Left ventricle myocardium inferior (tissue), 1 donor: ENCODE data around the gene INHBB. TPM values are rescaled to one million over a fixed set of nuclear protein-coding genes. Genes with fewer than 3 reads are reported as not detected.
A peak's percentile ranks its signal among the peaks of the same experiment; 100 is the strongest.

Experiments used
- DNase-seq: peaks from one replicate; pipeline ENCODE4 v3.0.0-alpha.2; 2020
- H3K27ac ChIP-seq: fragments of 200-600 bp; replicated peaks from 2 replicates; pipeline ENCODE4 v1.8.0; 2021
- H3K27me3 ChIP-seq: fragments of 200-600 bp; 2 replicates; pipeline ENCODE4 v1.8.0; 2021; ENCODE audit warnings: low read depth
- H3K36me3 ChIP-seq: fragments of 200-600 bp; 2 replicates; pipeline ENCODE4 v1.8.0; 2021
- H3K4me1 ChIP-seq: fragments of 200-600 bp; 2 replicates; pipeline ENCODE4 v1.8.0; 2021
- H3K4me3 ChIP-seq: fragments of 200-600 bp; 2 replicates; pipeline ENCODE4 v1.8.0; 2021; ENCODE audit warnings: mild to moderate bottlenecking, moderate library complexity
- H3K9me3 ChIP-seq: fragments of 200-600 bp; replicated peaks from 2 replicates; pipeline ENCODE4 v1.8.0; 2021
- intact Hi-C: fragments of 100-400 bp; cut with micrococcal nuclease; formaldehyde crosslinking; loops from one replicate; pipeline ENCODE4 v1.11.0; 2022
- total RNA-seq: library from RNA; stranded (reverse); fragmentation: NEBNext Ultra II Directional; extraction: Animal tissue kit (Norgen Biotek cat#: 25700); gene quantifications from one replicate; pipeline ENCODE4 v1.2.1, GENCODE V29; 2021
- TF ChIP-seq, protein P1 (sequence below): fragments of 200-600 bp; IDR thresholded peaks from 2 replicates; pipeline ENCODE4 v1.8.0; 2021; ENCODE audit warnings: antibody characterized with exemption, mild to moderate bottlenecking, borderline replicate concordance
- donor health status: DM: no; HTN: yes; CAD: no; lungs with severe emphysema.

The INHBB gene
- total RNA-seq, 1 donor from 2014 or later: 3.2 TPM

DNA sequence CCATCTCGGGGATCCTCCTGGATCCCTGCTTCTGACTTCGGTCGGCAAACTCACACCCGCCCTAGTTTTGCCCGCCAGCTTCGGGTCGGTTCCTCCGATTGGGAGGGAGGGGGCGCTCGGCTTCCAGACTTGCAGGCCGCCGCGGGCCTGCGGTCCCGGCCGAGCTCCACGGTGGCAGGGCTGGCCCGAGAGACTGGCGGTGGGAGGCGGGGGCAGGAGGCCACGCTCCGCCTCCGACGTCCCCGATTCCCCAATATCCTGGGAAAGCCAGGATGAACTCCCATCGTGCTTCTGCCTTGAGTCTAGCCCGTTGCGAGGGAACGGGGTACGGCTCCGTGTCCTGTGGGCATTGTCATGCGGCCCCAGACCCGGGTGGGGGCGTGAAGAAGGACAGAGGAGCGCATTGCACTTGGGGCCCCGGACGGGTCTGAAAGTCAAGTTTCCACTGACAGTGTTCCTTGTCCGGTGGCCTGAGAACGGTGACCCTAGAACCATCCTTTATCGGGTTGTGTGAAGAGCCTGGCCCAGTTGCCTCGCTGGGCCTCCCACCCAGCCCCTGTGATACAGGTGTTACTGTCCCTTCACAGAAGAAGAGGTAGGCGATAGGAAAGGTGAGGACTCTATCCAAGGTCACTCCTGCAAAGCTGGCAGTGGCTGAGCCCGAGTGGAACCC is 2.4 kb upstream of the INHBB start:
- TF ChIP-seq, protein P1, sequence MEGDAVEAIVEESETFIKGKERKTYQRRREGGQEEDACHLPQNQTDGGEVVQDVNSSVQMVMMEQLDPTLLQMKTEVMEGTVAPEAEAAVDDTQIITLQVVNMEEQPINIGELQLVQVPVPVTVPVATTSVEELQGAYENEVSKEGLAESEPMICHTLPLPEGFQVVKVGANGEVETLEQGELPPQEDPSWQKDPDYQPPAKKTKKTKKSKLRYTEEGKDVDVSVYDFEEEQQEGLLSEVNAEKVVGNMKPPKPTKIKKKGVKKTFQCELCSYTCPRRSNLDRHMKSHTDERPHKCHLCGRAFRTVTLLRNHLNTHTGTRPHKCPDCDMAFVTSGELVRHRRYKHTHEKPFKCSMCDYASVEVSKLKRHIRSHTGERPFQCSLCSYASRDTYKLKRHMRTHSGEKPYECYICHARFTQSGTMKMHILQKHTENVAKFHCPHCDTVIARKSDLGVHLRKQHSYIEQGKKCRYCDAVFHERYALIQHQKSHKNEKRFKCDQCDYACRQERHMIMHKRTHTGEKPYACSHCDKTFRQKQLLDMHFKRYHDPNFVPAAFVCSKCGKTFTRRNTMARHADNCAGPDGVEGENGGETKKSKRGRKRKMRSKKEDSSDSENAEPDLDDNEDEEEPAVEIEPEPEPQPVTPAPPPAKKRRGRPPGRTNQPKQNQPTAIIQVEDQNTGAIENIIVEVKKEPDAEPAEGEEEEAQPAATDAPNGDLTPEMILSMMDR: peak; percentile 89
- no peaks in the 10 kb centered on the region for H3K36me3 ChIP-seq
- no peaks in the 10 kb centered on the region for H3K9me3 ChIP-seq
- peak; percentile 81 for DNase-seq
- peak overlapping the region; percentile 68 for H3K4me3 ChIP-seq
- H3K4me1 ChIP-seq: peaks cover 42% of the 10 kb centered on the region
- peaks cover 98% of the 10 kb centered on the region for H3K27me3 ChIP-seq
- H3K27ac ChIP-seq: peak overlapping the region; percentile 19
- intact Hi-C loops: no loop called here

DNA sequence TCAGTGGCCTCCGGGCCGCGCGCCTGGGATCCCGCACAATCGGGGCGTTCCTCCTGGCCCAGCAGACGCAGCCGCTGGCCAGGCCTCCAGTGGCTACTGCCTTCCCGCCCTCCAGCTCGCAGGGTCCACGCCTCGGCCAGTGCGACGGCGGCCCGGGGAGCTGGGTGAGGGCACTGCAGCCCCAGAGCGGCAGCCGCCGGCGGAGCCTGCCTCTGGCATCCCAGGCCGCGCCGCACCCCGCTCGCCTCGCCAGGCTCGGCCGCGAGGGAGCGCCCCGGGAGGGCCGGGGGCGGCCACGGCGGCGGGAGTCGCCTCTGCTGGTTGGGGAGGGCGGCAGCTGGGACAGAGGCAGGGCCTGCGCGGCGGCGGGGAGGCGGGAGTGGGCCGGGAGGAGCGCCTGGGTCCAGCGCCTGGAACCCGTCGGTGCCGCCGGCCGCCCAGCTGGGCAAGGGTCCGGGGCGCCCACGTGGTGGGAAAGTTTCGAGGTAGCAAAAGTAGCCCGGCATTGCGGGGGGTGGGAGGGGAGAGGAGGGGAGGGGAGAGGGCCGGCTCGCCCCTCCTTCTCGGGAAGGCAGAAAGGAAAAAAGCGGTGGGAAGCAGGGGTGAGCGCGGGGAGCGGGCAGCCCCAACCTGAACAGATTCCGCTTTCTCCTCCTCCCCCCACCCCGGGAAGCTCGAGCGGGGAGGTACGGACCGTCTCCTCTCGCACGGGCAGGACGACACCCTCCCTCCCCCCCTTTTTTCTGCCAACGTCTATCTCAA is 1.5 kb upstream of the INHBB start:
- TF ChIP-seq, protein P1: peak; percentile 39
- H3K27ac ChIP-seq: peak overlapping the region; percentile 55
- DNase-seq: no peak

DNA sequence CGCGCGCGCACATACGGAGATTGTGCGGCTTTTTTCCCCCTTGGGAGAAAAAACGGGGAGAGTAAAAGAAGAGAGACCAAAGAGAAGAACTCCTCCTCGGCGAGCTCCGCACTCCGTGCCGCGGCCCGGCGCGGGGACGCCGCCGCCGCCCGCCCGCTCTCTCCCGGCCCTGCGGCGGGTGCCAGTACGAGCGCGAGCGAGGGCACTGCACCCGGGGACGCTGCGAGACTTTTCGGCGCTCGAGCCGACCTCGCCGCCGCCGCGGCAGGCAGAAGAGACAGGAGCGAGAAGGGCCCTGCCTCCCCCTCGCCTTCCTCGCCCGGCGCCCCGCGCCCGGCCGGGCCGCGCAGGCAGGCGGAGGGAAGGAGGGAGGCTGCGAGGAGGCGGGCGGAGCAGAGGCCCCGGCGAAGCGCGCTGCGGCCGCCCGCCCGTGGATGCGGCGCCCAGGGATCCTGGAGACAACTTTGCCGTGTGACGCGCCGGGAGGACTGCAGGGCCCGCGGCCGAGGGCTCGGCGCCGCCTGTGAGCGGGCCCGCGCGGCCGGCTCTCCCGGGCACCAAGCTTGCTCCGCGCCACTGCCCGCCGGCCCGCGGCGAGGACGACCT is 857 bp upstream of the INHBB start:
- no peak for DNase-seq
- Histone ChIP-seq H3K9me3 (no peaks in the 10 kb centered on the region), H3K4me1 (peaks cover 42% of the 10 kb centered on the region), H3K4me3 (peak overlapping the region; percentile 68), H3K27me3 (peaks cover 98% of the 10 kb centered on the region), H3K36me3 (no peaks in the 10 kb centered on the region), H3K27ac (peak overlapping the region; percentile 55)
- TF ChIP-seq, protein P1: no peak
- intact Hi-C loops: no loop called here

More for the DNA sequence above, 1.5 kb upstream of the INHBB start:
- Histone ChIP-seq H3K4me1 (peaks cover 42% of the 10 kb centered on the region), H3K27me3 (peaks cover 98% of the 10 kb centered on the region), H3K9me3 (no peaks in the 10 kb centered on the region), H3K36me3 (no peaks in the 10 kb centered on the region), H3K4me3 (peak overlapping the region; percentile 68)
- intact Hi-C loops: no loop called here

DNA sequence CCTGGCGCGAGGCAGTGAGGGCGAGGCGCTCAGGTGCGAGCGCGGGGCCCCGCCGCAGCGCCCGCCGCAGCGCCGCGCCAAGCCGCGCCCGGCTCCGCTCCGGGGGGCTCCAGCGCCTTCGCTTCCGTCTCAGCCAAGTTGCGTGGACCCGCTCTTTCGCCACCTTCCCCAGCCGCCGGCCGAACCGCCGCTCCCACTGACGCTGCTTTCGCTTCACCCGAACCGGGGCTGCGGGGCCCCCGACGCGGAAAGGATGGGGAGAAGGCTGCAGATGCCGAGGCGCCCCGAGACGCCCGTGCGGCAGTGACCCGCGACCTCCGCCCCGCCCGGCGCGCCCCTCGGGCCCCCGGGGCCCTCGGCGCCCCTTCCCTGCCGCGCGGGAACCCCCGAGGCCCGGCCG is 328 bp upstream of the INHBB start:
- H3K9me3 ChIP-seq: no peaks in the 10 kb centered on the region
- peak overlapping the region; percentile 68 for H3K4me3 ChIP-seq
- TF ChIP-seq, protein P1: no peak
- no peak for DNase-seq
- H3K36me3 ChIP-seq: no peaks in the 10 kb centered on the region
- peaks cover 98% of the 10 kb centered on the region for H3K27me3 ChIP-seq
- H3K27ac ChIP-seq: peak overlapping the region; percentile 55
- H3K4me1 ChIP-seq: peaks cover 42% of the 10 kb centered on the region
- intact Hi-C loops: no loop called here

DNA sequence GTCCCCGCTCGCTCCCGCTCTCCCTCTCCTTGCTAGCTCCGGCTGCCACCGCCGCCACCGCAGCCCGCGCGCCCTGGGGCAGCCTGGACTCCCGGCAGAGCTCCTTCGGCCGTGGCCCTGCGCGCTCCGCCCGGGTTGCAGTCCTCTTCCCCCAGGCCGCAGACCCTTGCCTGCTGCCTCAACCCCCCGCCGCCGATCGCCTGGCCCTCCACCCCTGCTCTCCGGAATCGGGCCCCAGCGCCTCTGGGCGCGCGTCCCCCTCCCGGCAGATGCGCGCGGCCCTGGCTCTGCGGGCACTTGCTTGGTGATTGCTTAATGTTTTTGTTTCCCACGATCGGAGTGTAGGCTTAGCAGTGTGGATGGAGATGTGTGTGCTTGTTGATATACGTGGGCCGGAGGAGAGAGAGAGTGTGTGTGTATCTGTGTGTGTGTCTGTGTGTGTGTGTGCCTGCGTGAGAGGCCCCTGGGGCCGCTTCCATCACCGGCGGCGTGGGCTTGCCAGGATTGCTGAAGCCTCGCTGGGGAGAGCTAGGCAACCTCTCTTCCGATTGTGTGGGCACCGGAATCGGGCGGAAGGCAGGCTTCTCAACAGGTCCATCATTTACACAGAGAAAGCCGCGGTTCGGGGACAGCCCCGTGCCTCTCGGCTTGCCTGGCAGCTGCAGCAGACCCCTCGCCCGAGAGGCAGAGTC is 877 bp downstream of the INHBB start:
- intact Hi-C loops: no loop called here
- TF ChIP-seq, protein P1: no peak
- Histone ChIP-seq H3K4me3 (peak overlapping the region; percentile 68), H3K4me1 (peaks cover 42% of the 10 kb centered on the region), H3K36me3 (no peaks in the 10 kb centered on the region), H3K27me3 (peaks cover 91% of the 10 kb centered on the region), H3K27ac (no peak overlapping the region), H3K9me3 (no peaks in the 10 kb centered on the region)
- DNase-seq: no peak
